ENCODE data around the gene IVNS1ABP.

Gene IVNS1ABP

GRCh38 chr1:185263292-185263691, 53.8 kb downstream of the IVNS1ABP start:
- H3K36me3 ChIP-seq (ENCODE audit: control insufficient read depth in 1 of 2, insufficient read depth in 2 of 2, low read depth in 1 of 2, low read length in 2 of 2) = no peaks in the 10 kb centered on the region
- no peak overlapping the region for H3K9ac ChIP-seq (ENCODE audit: low read length)
- H4K8ac ChIP-seq (ENCODE audit: low read length) = no peak overlapping the region
- no peak overlapping the region for H3K23ac ChIP-seq (ENCODE audit: low read length in 2 of 2)
- no peak overlapping the region for H2AFZ ChIP-seq (ENCODE audit: low read depth, low read length)
- no peak overlapping the region for H4K91ac ChIP-seq (ENCODE audit: low read length)
- no peaks in the 10 kb centered on the region for H3K27me3 ChIP-seq (ENCODE audit: control insufficient read depth in 1 of 2, insufficient read depth in 1 of 2, low read length in 2 of 2)
- no peaks in the 10 kb centered on the region for H3K4me1 ChIP-seq (ENCODE audit: control insufficient read depth, insufficient read depth, low read depth, low read length)
- no peak overlapping the region for H3K4ac ChIP-seq (ENCODE audit: low read depth in 1 of 2, low read length in 2 of 2)
- WGBS = 94% methylated on average over 2 of the region's 3 CpGs
- no peak overlapping the region for H3K4me3 ChIP-seq (ENCODE audit: insufficient read depth in 1 of 2, low read depth in 1 of 2, low read length in 2 of 2)
- H3K9me3 ChIP-seq (ENCODE audit: control insufficient read depth, low read length) = no peaks in the 10 kb centered on the region
- H2BK120ac ChIP-seq (ENCODE audit: low read depth, low read length) = no peak overlapping the region
- H2BK15ac ChIP-seq (ENCODE audit: low read depth, poor library complexity, severe bottlenecking) = no peak overlapping the region
- H3K79me1 ChIP-seq (replicated peaks; ENCODE audit: low read length, poor library complexity, severe bottlenecking) = no peaks in the 10 kb centered on the region
- no peak for DNase-seq
- no peak overlapping the region for H3K18ac ChIP-seq (ENCODE audit: low read depth in 1 of 2, low read length in 2 of 2)
- no peak overlapping the region for H3K27ac ChIP-seq (ENCODE audit: low read length, poor library complexity, severe bottlenecking)
- H2BK5ac ChIP-seq (ENCODE audit: low read depth, low read length, poor library complexity, severe bottlenecking) = no peak overlapping the region
- H2AK5ac ChIP-seq (ENCODE audit: low read length, severe bottlenecking) = no peak overlapping the region
- no peak overlapping the region for H3K4me2 ChIP-seq (ENCODE audit: low read length, poor library complexity, severe bottlenecking)
- H2BK12ac ChIP-seq (ENCODE audit: low read length in 2 of 2) = no peak overlapping the region
- no peak overlapping the region for H3K14ac ChIP-seq (ENCODE audit: low read length in 2 of 2)

GRCh38 chr1:185262151-185262550, 54.9 kb downstream of the IVNS1ABP start:
- no peak overlapping the region for H4K8ac ChIP-seq (ENCODE audit: low read length)
- no peaks in the 10 kb centered on the region for H3K9me3 ChIP-seq (ENCODE audit: control insufficient read depth, low read length)
- DNase-seq = no peak

GRCh38 chr1:185260611-185261010, 56.4 kb downstream of the IVNS1ABP start:
- Histone ChIP-seq H3K27ac (ENCODE audit: low read length, poor library complexity, severe bottlenecking) (no peak overlapping the region), H3K4ac (ENCODE audit: low read depth in 1 of 2, low read length in 2 of 2) (no peak overlapping the region), H3K14ac (ENCODE audit: low read length in 2 of 2) (no peak overlapping the region), H2BK15ac (ENCODE audit: low read depth, poor library complexity, severe bottlenecking) (no peak overlapping the region), H3K4me2 (ENCODE audit: low read length, poor library complexity, severe bottlenecking) (no peak overlapping the region), H3K9me3 (ENCODE audit: control insufficient read depth, low read length) (no peaks in the 10 kb centered on the region), H3K9ac (ENCODE audit: low read length) (no peak overlapping the region), H3K36me3 (ENCODE audit: control insufficient read depth in 1 of 2, insufficient read depth in 2 of 2, low read depth in 1 of 2, low read length in 2 of 2) (no peaks in the 10 kb centered on the region), H2BK5ac (ENCODE audit: low read depth, low read length, poor library complexity, severe bottlenecking) (no peak overlapping the region), H3K27me3 (ENCODE audit: control insufficient read depth in 1 of 2, insufficient read depth in 1 of 2, low read length in 2 of 2) (no peaks in the 10 kb centered on the region), H3K23ac (ENCODE audit: low read length in 2 of 2) (no peak overlapping the region), H3K18ac (ENCODE audit: low read depth in 1 of 2, low read length in 2 of 2) (no peak overlapping the region), H4K91ac (ENCODE audit: low read length) (no peak overlapping the region), H2BK120ac (ENCODE audit: low read depth, low read length) (no peak overlapping the region), H2BK12ac (ENCODE audit: low read length in 2 of 2) (no peak overlapping the region), H3K79me1 (replicated peaks; ENCODE audit: low read length, poor library complexity, severe bottlenecking) (no peaks in the 10 kb centered on the region), H3K4me1 (ENCODE audit: control insufficient read depth, insufficient read depth, low read depth, low read length) (peaks cover 2% of the 10 kb centered on the region), H4K8ac (ENCODE audit: low read length) (no peak overlapping the region), H3K4me3 (ENCODE audit: insufficient read depth in 1 of 2, low read depth in 1 of 2, low read length in 2 of 2) (no peak overlapping the region), H2AFZ (ENCODE audit: low read depth, low read length) (no peak overlapping the region), H2AK5ac (ENCODE audit: low read length, severe bottlenecking) (no peak overlapping the region)
- DNase-seq = no peak
- no CpG with 5 or more reads among the region's 1 CpG for WGBS

More at GRCh38 chr1:185262151-185262550, 54.9 kb downstream of the IVNS1ABP start:
- H3K23ac ChIP-seq (ENCODE audit: low read length in 2 of 2) = no peak overlapping the region
- no peak overlapping the region for H2BK120ac ChIP-seq (ENCODE audit: low read depth, low read length)
- no peak overlapping the region for H3K4ac ChIP-seq (ENCODE audit: low read depth in 1 of 2, low read length in 2 of 2)
- no peaks in the 10 kb centered on the region for H3K79me1 ChIP-seq (replicated peaks; ENCODE audit: low read length, poor library complexity, severe bottlenecking)
- no peak overlapping the region for H2AK5ac ChIP-seq (ENCODE audit: low read length, severe bottlenecking)
- no peak overlapping the region for H3K9ac ChIP-seq (ENCODE audit: low read length)
- no peak overlapping the region for H4K91ac ChIP-seq (ENCODE audit: low read length)
- H3K14ac ChIP-seq (ENCODE audit: low read length in 2 of 2) = no peak overlapping the region
- H3K18ac ChIP-seq (ENCODE audit: low read depth in 1 of 2, low read length in 2 of 2) = no peak overlapping the region
- no peak overlapping the region for H2AFZ ChIP-seq (ENCODE audit: low read depth, low read length)
- H3K4me3 ChIP-seq (ENCODE audit: insufficient read depth in 1 of 2, low read depth in 1 of 2, low read length in 2 of 2) = no peak overlapping the region
- H2BK5ac ChIP-seq (ENCODE audit: low read depth, low read length, poor library complexity, severe bottlenecking) = no peak overlapping the region
- peaks cover 2% of the 10 kb centered on the region for H3K4me1 ChIP-seq (ENCODE audit: control insufficient read depth, insufficient read depth, low read depth, low read length)
- H3K36me3 ChIP-seq (ENCODE audit: control insufficient read depth in 1 of 2, insufficient read depth in 2 of 2, low read depth in 1 of 2, low read length in 2 of 2) = no peaks in the 10 kb centered on the region
- no peak overlapping the region for H2BK15ac ChIP-seq (ENCODE audit: low read depth, poor library complexity, severe bottlenecking)
- WGBS = 100% methylated on average over 1 of the region's 1 CpG
- no peak overlapping the region for H3K27ac ChIP-seq (ENCODE audit: low read length, poor library complexity, severe bottlenecking)
- no peak overlapping the region for H3K4me2 ChIP-seq (ENCODE audit: low read length, poor library complexity, severe bottlenecking)
- H2BK12ac ChIP-seq (ENCODE audit: low read length in 2 of 2) = no peak overlapping the region
- no peaks in the 10 kb centered on the region for H3K27me3 ChIP-seq (ENCODE audit: control insufficient read depth in 1 of 2, insufficient read depth in 1 of 2, low read length in 2 of 2)

- no peak overlapping the region for H2BK120ac ChIP-seq (ENCODE audit: low read depth, low read length)
- H4K8ac ChIP-seq (ENCODE audit: low read length) = no peak overlapping the region
- no peak overlapping the region for H3K4me2 ChIP-seq (ENCODE audit: low read length, poor library complexity, severe bottlenecking)
- no peak overlapping the region for H3K18ac ChIP-seq (ENCODE audit: low read depth in 1 of 2, low read length in 2 of 2)
- no peaks in the 10 kb centered on the region for H3K9me3 ChIP-seq (ENCODE audit: control insufficient read depth, low read length)
- H2BK15ac ChIP-seq (ENCODE audit: low read depth, poor library complexity, severe bottlenecking) = no peak overlapping the region
- H3K4ac ChIP-seq (ENCODE audit: low read depth in 1 of 2, low read length in 2 of 2) = no peak overlapping the region
- H2BK12ac ChIP-seq (ENCODE audit: low read length in 2 of 2) = no peak overlapping the region
- no peaks in the 10 kb centered on the region for H3K27me3 ChIP-seq (ENCODE audit: control insufficient read depth in 1 of 2, insufficient read depth in 1 of 2, low read length in 2 of 2)
- no peak overlapping the region for H3K4me3 ChIP-seq (ENCODE audit: insufficient read depth in 1 of 2, low read depth in 1 of 2, low read length in 2 of 2)
- H3K4me1 ChIP-seq (ENCODE audit: control insufficient read depth, insufficient read depth, low read depth, low read length) = peaks cover 2% of the 10 kb centered on the region
- no peaks in the 10 kb centered on the region for H3K79me1 ChIP-seq (replicated peaks; ENCODE audit: low read length, poor library complexity, severe bottlenecking)
- H2BK5ac ChIP-seq (ENCODE audit: low read depth, low read length, poor library complexity, severe bottlenecking) = no peak overlapping the region
- H2AK5ac ChIP-seq (ENCODE audit: low read length, severe bottlenecking) = no peak overlapping the region
- no peak overlapping the region for H2AFZ ChIP-seq (ENCODE audit: low read depth, low read length)
- no peak overlapping the region for H3K23ac ChIP-seq (ENCODE audit: low read length in 2 of 2)
- no peaks in the 10 kb centered on the region for H3K36me3 ChIP-seq (ENCODE audit: control insufficient read depth in 1 of 2, insufficient read depth in 2 of 2, low read depth in 1 of 2, low read length in 2 of 2)
- no peak overlapping the region for H3K27ac ChIP-seq (ENCODE audit: low read length, poor library complexity, severe bottlenecking)
- H3K9ac ChIP-seq (ENCODE audit: low read length) = no peak overlapping the region
- H3K14ac ChIP-seq (ENCODE audit: low read length in 2 of 2) = no peak overlapping the region
- no peak overlapping the region for H4K91ac ChIP-seq (ENCODE audit: low read length)
- 81% methylated on average over 1 of the region's 1 CpG for WGBS
- DNase-seq = no peak
These were observed 58.4 kb downstream of the IVNS1ABP start for GRCh38 chr1:185258676-185259075.
